Measurements from ENCODE around the gene TNIK. TPM values are rescaled to one million over a fixed set of nuclear protein-coding genes. Genes with fewer than 3 reads are reported as not detected.
A peak's percentile ranks its signal among the peaks of the same experiment; 100 is the strongest.

The TNIK gene
- total RNA-seq, 1 donor from 2014 or later: 35.3 TPM

DNA sequence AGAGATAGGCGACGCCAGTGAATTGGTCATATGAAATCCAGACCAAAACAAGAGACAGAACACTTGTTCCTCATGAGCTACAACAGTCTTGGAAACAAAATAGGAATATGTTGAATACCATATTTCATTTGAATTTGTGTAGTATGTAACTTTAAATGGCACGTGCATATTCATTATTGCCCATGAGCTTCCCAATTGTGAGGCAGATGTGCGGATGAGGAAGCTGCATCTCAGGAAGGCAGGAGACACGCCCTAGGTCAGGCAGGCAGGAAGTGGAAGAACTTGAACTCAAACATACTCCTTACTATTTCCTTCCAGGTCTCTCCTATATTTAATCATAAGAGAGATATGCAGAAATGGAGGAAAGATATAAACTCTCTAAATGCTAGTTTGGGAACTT lies 326.9 kb downstream of the TNIK start:
- ATAC-seq (peak; percentile 48), DNase-seq (no peak)
- no peak overlapping the region for H3K4me3 ChIP-seq
- no peaks in the 10 kb centered on the region for H3K36me3 ChIP-seq
- H3K9me3 ChIP-seq: no peaks in the 10 kb centered on the region
- intact Hi-C loops (cut with DNase I): no loop called here
- TF ChIP-seq CTCF (IDR thresholded peaks at IDR 0.05): no peak
- no peak overlapping the region for H3K27ac ChIP-seq
- H3K27me3 ChIP-seq: no peaks in the 10 kb centered on the region
- H3K4me1 ChIP-seq: no peaks in the 10 kb centered on the region

- DNase-seq: no peak
- ATAC-seq: no peak
- intact Hi-C loops (cut with DNase I): no loop called here
Observed at GRCh38 chr3:171132873-171133272, 327.3 kb downstream of the TNIK start.

GRCh38 chr3:171129827-171130226 lies 330.4 kb downstream of the TNIK start:
- no peak overlapping the region for H3K4me3 ChIP-seq
- DNase-seq: no peak
- no peak for TF ChIP-seq CTCF (IDR thresholded peaks at IDR 0.05)
- no peaks in the 10 kb centered on the region for H3K4me1 ChIP-seq
- no peak for ATAC-seq
- no peaks in the 10 kb centered on the region for H3K36me3 ChIP-seq
- H3K27ac ChIP-seq: no peak overlapping the region
- H3K9me3 ChIP-seq: no peaks in the 10 kb centered on the region
- no peaks in the 10 kb centered on the region for H3K27me3 ChIP-seq
- intact Hi-C loops (cut with DNase I): no loop called here

More at GRCh38 chr3:171132873-171133272, 327.3 kb downstream of the TNIK start:
- Histone ChIP-seq H3K4me3 (no peak overlapping the region), H3K9me3 (no peaks in the 10 kb centered on the region), H3K27ac (no peak overlapping the region), H3K36me3 (no peaks in the 10 kb centered on the region), H3K4me1 (no peaks in the 10 kb centered on the region), H3K27me3 (no peaks in the 10 kb centered on the region)
- no peak for TF ChIP-seq CTCF (IDR thresholded peaks at IDR 0.05)

DNA sequence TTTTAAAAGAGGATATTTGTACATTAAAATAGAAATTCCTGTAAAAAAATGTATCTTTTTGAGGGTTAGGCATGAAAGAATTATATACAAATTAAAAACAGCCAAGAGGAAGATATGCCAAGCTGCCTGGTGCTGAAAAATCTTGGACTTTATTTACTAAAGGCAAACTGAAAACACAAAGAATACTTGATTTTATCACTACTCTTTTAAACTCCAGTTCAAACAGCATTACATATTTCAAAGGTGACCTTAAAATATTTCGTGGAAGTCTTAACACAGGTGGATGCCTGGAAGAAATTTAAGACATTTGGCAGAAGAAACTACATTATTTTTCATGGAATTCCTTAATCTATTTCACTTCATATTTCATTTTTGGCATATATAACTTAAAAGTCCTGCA lies 332.6 kb downstream of the TNIK start:
- Histone ChIP-seq H3K4me3 (no peak overlapping the region), H3K27ac (no peak overlapping the region), H3K9me3 (no peaks in the 10 kb centered on the region), H3K4me1 (no peaks in the 10 kb centered on the region), H3K36me3 (peaks cover 11% of the 10 kb centered on the region), H3K27me3 (no peaks in the 10 kb centered on the region)
- no peak for DNase-seq
- intact Hi-C loops (cut with DNase I): no loop called here
- TF ChIP-seq CTCF (IDR thresholded peaks at IDR 0.05): no peak
- ATAC-seq: no peak

GRCh38 chr3:171126478-171127209 lies 333.6 kb downstream of the TNIK start:
- Histone ChIP-seq H3K9me3 (no peaks in the 10 kb centered on the region), H3K4me1 (no peaks in the 10 kb centered on the region), H3K36me3 (peaks cover 14% of the 10 kb centered on the region), H3K27ac (no peak overlapping the region), H3K27me3 (no peaks in the 10 kb centered on the region), H3K4me3 (no peak overlapping the region)
- ATAC-seq (no peak), DNase-seq (no peak)
- TF ChIP-seq CTCF (IDR thresholded peaks at IDR 0.05): no peak
- intact Hi-C loops (cut with DNase I): no loop called here

DNA sequence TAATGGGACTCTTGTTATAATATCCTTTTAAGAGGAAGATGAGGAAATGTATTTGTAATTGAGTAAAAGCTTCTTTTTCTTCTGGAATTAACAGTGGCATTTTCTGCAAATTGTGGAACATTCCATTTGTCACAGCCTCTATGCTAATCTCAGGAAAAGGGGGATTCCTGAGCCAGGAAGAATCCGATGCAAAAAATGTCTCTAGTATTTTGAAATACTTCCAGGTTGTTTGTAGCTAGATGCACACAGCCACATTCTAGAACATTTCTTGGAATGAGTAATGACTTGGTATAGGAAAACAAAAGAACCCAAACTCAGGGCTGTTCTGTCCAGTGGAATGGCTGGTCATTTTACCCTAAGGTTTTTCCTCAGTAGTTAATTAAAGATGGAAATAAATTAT lies 335.2 kb downstream of the TNIK start:
- DNase-seq: no peak
- H3K4me3 ChIP-seq: no peak overlapping the region
- intact Hi-C loops (cut with DNase I): no loop called here
- H3K9me3 ChIP-seq: no peaks in the 10 kb centered on the region
- H3K27me3 ChIP-seq: no peaks in the 10 kb centered on the region
- H3K4me1 ChIP-seq: no peaks in the 10 kb centered on the region
- no peak for ATAC-seq
- no peak overlapping the region for H3K27ac ChIP-seq
- H3K36me3 ChIP-seq: peaks cover 14% of the 10 kb centered on the region
- no peak for TF ChIP-seq CTCF (IDR thresholded peaks at IDR 0.05)

Data from upper lobe of right lung (tissue), 1 donor.